LNCAP (cell line): ENCODE results near the gene MON1A.

ENCODE experiments used
- CTCF ChIP-seq: fragments of 450-650 bp; IDR thresholded peaks from 2 replicates; pipeline ENCODE4 v1.5.1; 2017; ENCODE audit warnings: mild to moderate bottlenecking

MON1A gene

GRCh38 chr3:49902511-49903345 lies 26.9 kb downstream of the MON1A start:
- no peak for TF ChIP-seq CTCF

- no peak for TF ChIP-seq CTCF
These were observed 28.0 kb downstream of the MON1A start for GRCh38 chr3:49901366-49902339.

- no peak for TF ChIP-seq CTCF
These were observed 29.0 kb downstream of the MON1A start for GRCh38 chr3:49900491-49901153.

GRCh38 chr3:49899815-49900214 lies 29.8 kb downstream of the MON1A start:
- TF ChIP-seq CTCF = no peak

GRCh38 chr3:49898991-49899390 lies 30.6 kb downstream of the MON1A start:
- TF ChIP-seq CTCF = no peak

GRCh38 chr3:49896345-49896744 lies 33.3 kb downstream of the MON1A start:
- no peak for TF ChIP-seq CTCF

- TF ChIP-seq CTCF = no peak
These were observed 33.8 kb downstream of the MON1A start for GRCh38 chr3:49895791-49896190.
